Liver (tissue), 9 donors: ENCODE results near the gene SYMPK. TPM values are rescaled to one million over a fixed set of nuclear protein-coding genes. Genes with fewer than 3 reads are reported as not detected.
A peak's percentile ranks its signal among the peaks of the same experiment; 100 is the strongest.

ENCODE experiments used
- DNase-seq: peaks from one replicate; pipeline ENCODE4 v3.0.0-alpha.2; 2017; ENCODE audit warnings: low spot score
- H3K27ac ChIP-seq, 2 donors: one replicate each; pipeline ENCODE4 v1.7.0; 2013; ENCODE audit warnings: inconsistent platforms in 2 of 2, low read length in 2 of 2, control low read depth in 1 of 2, low read depth in 1 of 2, mild to moderate bottlenecking in 1 of 2
- H3K27me3 ChIP-seq, 4 donors: one replicate each; pipeline versions ENCODE4 v1.6.1 to v1.7.0; 2013; ENCODE audit warnings: low read length in 3 of 4, inconsistent platforms in 1 of 4, mild to moderate bottlenecking in 1 of 4, moderate library complexity in 1 of 4; ENCODE audit not compliant: control insufficient read depth in 4 of 4, insufficient read depth in 4 of 4
- H3K36me3 ChIP-seq, 4 donors: one replicate each; pipeline versions ENCODE4 v1.6.1 to v1.7.0; 2013; ENCODE audit warnings: low read length in 3 of 4, mild to moderate bottlenecking in 3 of 4, low read depth in 1 of 4, moderate library complexity in 1 of 4; ENCODE audit not compliant: control insufficient read depth in 4 of 4, insufficient read depth in 3 of 4
- H3K4me1 ChIP-seq, 4 donors: one replicate each; pipeline versions ENCODE4 v1.6.1 to v1.7.0; 2013; ENCODE audit warnings: low read length in 3 of 4, mild to moderate bottlenecking in 3 of 4, moderate library complexity in 1 of 4; ENCODE audit not compliant: control insufficient read depth in 4 of 4, insufficient read depth in 4 of 4
- H3K4me3 ChIP-seq, 3 donors: one replicate each; pipeline versions ENCODE4 v1.6.1 to v1.7.0; 2013; ENCODE audit warnings: low read length in 3 of 3, control low read depth in 1 of 3, low read depth in 1 of 3, mild to moderate bottlenecking in 1 of 3
- H3K9ac ChIP-seq, 2 donors: one replicate each; pipeline ENCODE4 v1.7.0; 2013; ENCODE audit warnings: low read length in 2 of 2, mild to moderate bottlenecking in 2 of 2, moderate library complexity in 2 of 2, control low read depth in 1 of 2, low read depth in 1 of 2
- H3K9me3 ChIP-seq, 4 donors: one replicate each; pipeline versions ENCODE4 v1.6.1 to v1.7.0; 2013; ENCODE audit warnings: low read length in 3 of 4; ENCODE audit not compliant: control insufficient read depth in 4 of 4
- CTCF ChIP-seq: fragments of 150-350 bp; IDR thresholded peaks from 2 replicates; pipeline ENCODE4 v1.5.1; 2017; ENCODE audit warnings: improper control_type of control experiment, low read depth, low read length; ENCODE audit not compliant: missing input control
- EGR1 ChIP-seq, 2 donors: IDR thresholded peaks; 2 replicates each; pipeline ENCODE4 v1.6.1; 2016 to 2018; ENCODE audit warnings: antibody characterized with exemption in 2 of 2, low read depth in 2 of 2
- FOXA1 ChIP-seq: IDR thresholded peaks from 2 replicates; pipeline ENCODE4 v1.6.1; 2016; ENCODE audit warnings: antibody characterized with exemption
- GABPA ChIP-seq, 2 donors: IDR thresholded peaks in 1 of 2; conservative IDR thresholded peaks in 1 of 2; 2 replicates each; pipeline ENCODE4 v1.6.1; 2016; ENCODE audit warnings: antibody characterized with exemption in 2 of 2, mild to moderate bottlenecking in 1 of 2, moderate library complexity in 1 of 2
- HNF4A ChIP-seq, 2 donors: conservative IDR thresholded peaks; 2 replicates each; pipeline ENCODE4 v1.6.1; 2016; ENCODE audit warnings: antibody characterized with exemption in 2 of 2, mild to moderate bottlenecking in 2 of 2
- HNF4G ChIP-seq: IDR thresholded peaks from 2 replicates; pipeline ENCODE4 v1.6.1; 2016; ENCODE audit warnings: antibody characterized with exemption
- JUND ChIP-seq, 2 donors: IDR thresholded peaks; 2 replicates each; pipeline ENCODE4 v1.6.1; 2016; ENCODE audit warnings: antibody characterized with exemption in 2 of 2
- MAX ChIP-seq: IDR thresholded peaks from 2 replicates; pipeline ENCODE4 v1.6.1; 2016; ENCODE audit warnings: antibody characterized with exemption
- NR2F2 ChIP-seq: IDR thresholded peaks from 2 replicates; pipeline ENCODE4 v1.6.1; 2016; ENCODE audit warnings: antibody characterized with exemption
- RAD21 ChIP-seq, 2 donors: IDR thresholded peaks; 2 replicates each; pipeline ENCODE4 v1.6.1; 2016; ENCODE audit warnings: antibody characterized with exemption in 2 of 2, mild to moderate bottlenecking in 2 of 2
- REST ChIP-seq: IDR thresholded peaks from 2 replicates; pipeline ENCODE4 v1.6.1; 2016; ENCODE audit warnings: antibody characterized with exemption, mild to moderate bottlenecking
- SP1 ChIP-seq: IDR thresholded peaks from 2 replicates; pipeline ENCODE4 v1.6.1; 2018; ENCODE audit warnings: antibody characterized with exemption, mild to moderate bottlenecking
- TAF1 ChIP-seq: conservative IDR thresholded peaks from 2 replicates; pipeline ENCODE4 v1.6.1; 2016; ENCODE audit warnings: antibody characterized with exemption, mild to moderate bottlenecking
- WGBS: extraction: QIAGEN DNeasy Blood & Tissue Kit; methylation state at CpG from one replicate; pipeline ENCODE4 v1.1.7; 2013; 5-methylcytosine and 5-hydroxymethylcytosine counted together
- polyA plus RNA-seq, 2 donors: library from polyadenylated mRNA; stranded (reverse) in 1 of 2; unstranded in 1 of 2; fragments of 200-250 nt in 1 of 2; fragments of >200 nt in 1 of 2; fragmentation: Nextera tagmentation in 1 of 2; extraction: Ambion mirVana in 1 of 2; gene quantifications; one replicate each; pipeline versions ENCODE4 v1.2.1 to v1.2.3, GENCODE V29; 2013 to 2015
- total RNA-seq, 2 donors: library from RNA; depleted of rRNA; stranded (reverse); fragments of >200 nt; gene quantifications; one replicate each; pipeline ENCODE4 v1.2.3, GENCODE V29; 2014
- donor health status: healthy.
- donor health status: healthy.
- donor health status: healthy.
- donor health status: healthy.
- donor health status: healthy.

Gene SYMPK
- total and polyA plus RNA-seq, 4 donors, result 5.5 to 26.1 (median 24.1) TPM

GRCh38 chr19:45911291-45911690 is 48.3 kb upstream of the SYMPK start:
- no peak overlapping the region for H3K4me3 ChIP-seq
- no peak overlapping the region for H3K9ac ChIP-seq
- H3K27me3 ChIP-seq, result no peaks in the 10 kb centered on the region
- no peaks in the 10 kb centered on the region for H3K36me3 ChIP-seq
- TF ChIP-seq JUND (IDR thresholded peaks at IDR 0.05) (no peak), FOXA1 (no peak), TAF1 (no peak), GABPA (IDR thresholded peaks at IDR 0.05 in 1 of 2, conservative IDR thresholded peaks at IDR 0.05 in 1 of 2) (no peak)
- 52% methylated on average over 8 of the region's 8 CpGs for WGBS
- no peaks in the 10 kb centered on the region for H3K9me3 ChIP-seq
- H3K4me1 ChIP-seq, result no peaks in the 10 kb centered on the region
- H3K27ac ChIP-seq, result no peak overlapping the region
- no peak for DNase-seq

GRCh38 chr19:45908956-45909355 is 46.0 kb upstream of the SYMPK start:
- Histone ChIP-seq H3K27me3 (no peaks in the 10 kb centered on the region), H3K9me3 (no peaks in the 10 kb centered on the region), H3K27ac (no peak overlapping the region), H3K4me3 (no peak overlapping the region), H3K36me3 (no peaks in the 10 kb centered on the region), H3K9ac (no peak overlapping the region), H3K4me1 (no peaks in the 10 kb centered on the region)
- DNase-seq, result no peak
- TF ChIP-seq RAD21 (IDR thresholded peaks at IDR 0.05) (peak in 1 of 2 donors; percentile 45), MAX (no peak), CTCF (no peak), FOXA1 (no peak), NR2F2 (peak; percentile 45)
- 86% methylated on average over 5 of the region's 5 CpGs for WGBS

- Histone ChIP-seq H3K9me3 (no peaks in the 10 kb centered on the region), H3K27me3 (no peaks in the 10 kb centered on the region), H3K4me1 (peaks cover 4 to 14% (median 9%) of the 10 kb centered on the region in 4 donors), H3K36me3 (no peaks in the 10 kb centered on the region), H3K4me3 (no peak overlapping the region), H3K27ac (no peak overlapping the region), H3K9ac (no peak overlapping the region)
- TF ChIP-seq CTCF (no peak), GABPA (IDR thresholded peaks at IDR 0.05 in 1 of 2, conservative IDR thresholded peaks at IDR 0.05 in 1 of 2) (no peak), TAF1 (no peak), REST (no peak), HNF4G (no peak), FOXA1 (no peak), HNF4A (conservative IDR thresholded peaks at IDR 0.05) (no peak), SP1 (no peak), EGR1 (IDR thresholded peaks at IDR 0.05; ENCODE audit: low read depth in 2 of 2) (no peak)
- no peak for DNase-seq
- 94% methylated on average over 3 of the region's 3 CpGs for WGBS
Observed at GRCh38 chr19:45906221-45906620, 43.3 kb upstream of the SYMPK start.
